NCI-H2196 (cell line): ENCODE results near the gene FLNA.
"Not testable (repeated sequence)": the region's sequence is repeated elsewhere in the genome, so short reads cannot be mapped to it uniquely, and the experiment has no call there.

Source experiments
- DNase-seq: peaks from one replicate; lab custom pipeline; 2025; ENCODE audit not compliant: unreplicated experiment; lab: John Stamatoyannopoulos, UW

Gene FLNA

GRCh38 chrX:154399527-154400368 is 25.3 kb upstream of the FLNA start:
- no peak for DNase-seq

GRCh38 chrX:154398668-154399526 is 24.5 kb upstream of the FLNA start:
- DNase-seq, result peak; percentile 66

GRCh38 chrX:154397888-154398667 is 23.6 kb upstream of the FLNA start, which contains the start of gene RPL10:
Gene RPL10 (plus strand): TSS chrX:154398377. CDS start chrX:154398520, 143 bp downstream.
- peak; percentile 90 for DNase-seq

- peak; percentile 47 for DNase-seq
Observed at GRCh38 chrX:154396973-154397887, 22.8 kb upstream of the FLNA start.

GRCh38 chrX:154396363-154396762 is 21.9 kb upstream of the FLNA start:
- DNase-seq, result not testable (repeated sequence)

GRCh38 chrX:154389812-154390747 is 15.6 kb upstream of the FLNA start:
- DNase-seq, result not testable (repeated sequence)

- not testable (repeated sequence) for DNase-seq
Observed at GRCh38 chrX:154388649-154389048, 14.2 kb upstream of the FLNA start.

- DNase-seq, result not testable (repeated sequence)
Observed at GRCh38 chrX:154388094-154388493, 13.7 kb upstream of the FLNA start.

- no peak for DNase-seq
Observed at GRCh38 chrX:154384284-154384892, 10.0 kb upstream of the FLNA start.

GRCh38 chrX:154383359-154384283 is 9.2 kb upstream of the FLNA start:
- DNase-seq, result no peak

- no peak for DNase-seq
Observed at GRCh38 chrX:154382483-154383069, 8.1 kb upstream of the FLNA start.

GRCh38 chrX:154381271-154381670 is 6.8 kb upstream of the FLNA start:
- DNase-seq, result no peak

GRCh38 chrX:154380787-154381186 is 6.4 kb upstream of the FLNA start:
- no peak for DNase-seq

GRCh38 chrX:154380153-154380552 is 5.7 kb upstream of the FLNA start:
- no peak for DNase-seq

GRCh38 chrX:154379569-154379951 is 5.1 kb upstream of the FLNA start:
- DNase-seq, result no peak

GRCh38 chrX:154378799-154379568 is 4.5 kb upstream of the FLNA start, which contains the start of gene EMD:
Gene EMD (plus strand): TSS chrX:154379295. CDS start chrX:154379485, 190 bp downstream.
- DNase-seq, result peak; percentile 97
